Hematopoietic multipotent progenitor cell treated with erythropoietin and hydrocortisone succinate and interleukin-3 and kit ligand, for 8 days (in vitro differentiated cells): ENCODE measurements around the gene ZNF146.
"Not testable (repeated sequence)": the region's sequence is repeated elsewhere in the genome, so short reads cannot be mapped to it uniquely, and the experiment has no call there.

Source experiments
- DNase-seq: peaks from one replicate; pipeline ENCODE4 v3.0.0-alpha.2; 2015

Gene ZNF146

DNA sequence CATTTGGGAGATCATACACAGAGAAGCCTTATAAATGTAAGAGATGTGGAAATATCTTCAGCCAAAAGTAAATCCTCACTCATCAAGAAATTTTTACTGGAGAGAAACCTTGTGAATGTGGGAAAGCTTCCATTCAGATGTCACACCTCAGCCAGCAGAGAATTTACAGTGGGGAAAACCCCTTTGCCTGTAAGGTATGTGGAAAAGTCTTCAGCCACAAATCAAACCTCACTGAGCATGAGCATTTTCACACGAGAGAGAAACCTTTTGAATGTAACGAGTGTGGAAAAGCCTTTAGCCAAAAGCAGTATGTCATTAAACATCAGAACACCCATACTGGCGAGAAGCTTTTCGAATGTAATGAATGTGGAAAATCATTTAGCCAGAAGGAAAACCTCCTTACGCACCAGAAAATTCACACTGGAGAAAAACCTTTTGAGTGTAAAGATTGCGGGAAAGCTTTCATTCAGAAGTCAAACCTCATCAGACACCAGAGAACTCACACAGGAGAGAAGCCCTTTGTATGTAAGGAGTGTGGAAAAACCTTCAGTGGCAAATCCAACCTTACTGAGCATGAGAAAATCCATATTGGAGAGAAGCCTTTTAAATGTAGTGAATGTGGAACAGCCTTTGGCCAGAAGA is 21.5 kb downstream of the ZNF146 start:
- DNase-seq, result no peak

DNA sequence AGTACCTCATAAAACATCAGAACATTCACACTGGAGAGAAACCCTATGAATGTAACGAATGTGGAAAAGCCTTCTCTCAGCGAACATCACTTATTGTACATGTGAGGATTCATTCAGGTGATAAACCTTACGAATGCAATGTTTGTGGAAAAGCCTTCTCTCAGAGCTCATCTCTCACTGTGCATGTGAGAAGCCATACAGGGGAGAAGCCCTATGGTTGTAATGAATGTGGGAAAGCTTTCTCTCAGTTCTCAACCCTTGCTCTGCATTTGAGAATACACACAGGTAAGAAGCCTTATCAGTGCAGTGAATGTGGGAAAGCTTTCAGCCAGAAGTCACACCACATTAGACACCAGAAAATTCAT is 22.0 kb downstream of the ZNF146 start:
- DNase-seq, result no peak

DNA sequence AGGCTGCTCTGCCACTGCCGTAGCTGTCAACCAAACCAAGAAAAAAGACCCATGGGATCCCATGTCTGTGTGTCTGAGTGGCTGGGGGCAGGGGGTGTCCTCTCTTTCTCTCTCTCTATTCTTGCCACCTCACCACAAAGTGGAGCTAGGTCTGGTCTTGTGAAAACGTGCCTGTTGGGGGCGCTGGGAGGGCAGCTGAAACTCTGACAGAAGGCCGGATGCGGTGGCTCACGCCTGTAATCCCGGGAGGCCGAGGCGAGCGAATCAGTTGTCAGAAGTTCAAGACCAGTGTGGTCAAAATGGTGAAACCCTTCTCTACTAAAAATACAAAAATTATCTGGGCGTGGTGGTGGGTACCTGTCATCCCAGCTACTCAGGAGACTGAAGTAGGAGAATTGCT is 29.2 kb downstream of the ZNF146 start:
- DNase-seq, result no peak

DNA sequence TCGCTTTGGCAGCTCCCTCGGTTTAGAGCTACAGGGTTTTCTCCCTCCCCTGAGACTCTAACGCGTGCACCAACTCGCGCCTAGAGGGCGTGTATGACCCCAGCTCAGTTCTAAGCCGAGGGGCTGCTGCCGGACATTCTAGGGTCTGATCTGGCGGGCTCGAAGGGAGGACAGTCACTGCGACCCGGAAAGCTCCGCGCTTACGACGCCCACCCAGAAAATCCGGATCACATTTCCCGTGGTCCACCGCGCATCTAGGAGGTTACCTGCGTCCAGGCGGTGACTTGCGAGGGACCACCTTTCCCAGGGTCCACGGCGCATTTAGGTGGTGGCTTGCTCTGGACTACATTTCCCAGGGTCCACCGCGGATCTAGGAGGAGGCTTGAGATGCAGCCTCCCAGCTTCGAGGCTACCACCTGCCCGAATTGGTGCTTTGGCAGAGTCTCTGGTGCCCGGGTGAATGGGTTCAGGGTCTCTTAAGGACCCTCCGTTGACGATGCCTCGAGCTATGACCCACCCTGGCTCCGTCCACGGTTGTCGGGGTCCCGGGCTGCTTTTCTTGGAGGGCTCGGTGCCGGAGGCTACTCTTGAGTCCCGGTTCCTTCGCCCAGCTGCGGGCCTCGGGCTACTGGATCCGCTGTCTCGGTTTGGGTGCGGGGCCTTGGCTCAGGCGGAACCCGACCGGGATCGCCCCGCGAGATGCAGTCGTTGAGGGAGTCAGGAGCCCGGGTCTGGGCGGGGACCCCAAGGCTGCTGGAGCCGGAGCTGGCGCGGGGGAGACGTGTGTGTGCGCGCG is 30.5 kb downstream of the ZNF146 start:
- DNase-seq, result no peak

DNA sequence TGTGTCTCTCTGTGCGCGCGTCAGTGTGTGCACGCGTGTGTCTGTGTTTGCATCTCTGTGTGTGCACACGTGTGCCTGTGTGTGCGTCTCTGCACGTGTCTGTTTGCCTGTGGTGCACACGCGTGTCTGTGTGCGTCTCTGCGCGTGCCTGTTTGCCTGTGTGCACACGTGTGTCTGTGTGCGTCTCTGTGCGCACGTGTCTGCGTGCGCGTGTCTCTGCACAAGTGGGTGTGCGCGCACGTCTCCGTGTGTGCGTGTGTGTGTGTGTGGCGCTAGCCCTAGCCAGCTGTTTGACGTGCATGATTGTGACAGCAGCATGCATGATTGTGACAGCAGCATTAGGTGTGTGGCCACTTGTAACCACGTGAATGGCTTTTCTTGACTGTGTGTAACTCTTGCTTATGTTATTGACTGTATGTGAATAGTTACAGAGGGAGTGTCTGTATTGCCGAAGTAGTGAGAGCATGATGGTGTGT is 31.1 kb downstream of the ZNF146 start:
- DNase-seq, result no peak

DNA sequence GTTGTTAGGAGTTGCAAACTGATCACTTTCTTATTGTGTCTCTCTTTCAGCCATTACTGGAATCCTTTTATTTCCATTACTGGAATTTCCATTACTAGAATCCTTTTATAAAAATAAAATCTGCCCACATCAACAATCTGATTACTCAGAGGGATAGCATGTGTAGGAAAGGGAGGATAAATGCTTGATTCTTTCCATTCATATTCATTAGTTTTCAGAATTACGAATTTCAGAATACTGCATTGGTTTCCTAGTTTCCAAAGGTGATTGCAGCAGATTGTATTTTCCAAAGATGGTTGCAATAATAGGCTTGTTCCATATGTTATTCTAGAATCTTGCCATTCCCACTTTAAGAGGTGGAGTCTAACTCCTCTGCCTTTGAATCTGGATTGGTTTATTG is 37.1 kb downstream of the ZNF146 start:
- no peak for DNase-seq

DNA sequence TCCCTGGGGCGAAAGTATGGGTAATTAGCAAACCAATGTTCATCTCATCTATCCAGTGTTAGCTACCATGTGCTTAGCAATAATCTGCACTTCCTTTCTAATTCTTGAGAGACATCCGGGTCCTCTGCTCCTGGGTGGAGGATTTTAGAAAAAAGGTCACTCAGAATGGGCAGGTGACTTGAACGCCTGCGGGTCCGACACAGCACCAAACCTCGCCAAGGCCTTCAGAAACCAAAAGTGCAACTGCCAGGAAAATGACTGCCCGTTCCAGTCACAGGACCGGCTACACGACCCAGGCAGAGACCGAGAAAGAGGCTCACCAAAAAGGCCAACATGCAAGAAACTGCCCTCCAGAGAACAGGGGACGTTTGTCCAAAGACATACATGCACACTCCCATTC is 39.9 kb downstream of the ZNF146 start:
- no peak for DNase-seq

DNA sequence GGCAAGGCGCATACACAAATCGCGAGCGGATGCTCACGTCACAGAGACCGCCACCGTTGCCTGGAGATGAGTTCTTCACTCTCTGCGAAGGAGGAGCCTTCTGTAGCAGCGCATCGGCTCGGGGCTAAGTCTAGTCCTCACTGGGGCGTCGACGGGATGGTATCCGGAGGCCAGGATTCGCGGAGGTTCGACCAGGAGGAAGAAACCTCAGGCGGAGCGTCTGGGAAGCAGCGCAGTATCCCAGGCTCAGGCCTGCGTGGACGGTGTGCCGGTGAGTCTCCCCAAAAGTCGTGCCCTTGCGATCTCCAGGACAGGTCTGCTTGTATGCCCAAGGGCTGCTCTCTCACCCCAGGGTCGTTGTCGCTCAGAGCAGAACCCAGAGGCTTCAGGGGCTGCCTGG is 40.4 kb downstream of the ZNF146 start:
- DNase-seq, result no peak

DNA sequence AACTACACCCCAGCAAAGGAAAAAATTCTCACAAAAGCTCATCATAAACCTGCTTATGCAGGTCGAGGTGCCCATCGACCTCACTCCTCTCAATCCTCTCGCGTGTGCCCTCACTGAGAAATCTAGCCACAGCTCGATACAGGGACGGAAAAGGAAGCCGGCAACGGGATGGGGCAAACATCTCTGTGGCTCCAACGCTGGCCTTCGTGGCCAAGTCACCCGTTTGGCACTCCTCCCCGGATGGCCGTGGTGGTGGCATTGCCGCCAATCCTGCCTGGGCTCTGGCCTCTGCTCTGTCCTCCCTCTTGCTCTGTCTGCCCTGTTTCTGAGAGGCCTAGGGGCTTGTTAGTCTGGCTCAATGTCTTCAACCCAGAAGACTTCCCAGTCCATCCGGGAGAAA is 41.2 kb downstream of the ZNF146 start:
- no peak for DNase-seq

DNA sequence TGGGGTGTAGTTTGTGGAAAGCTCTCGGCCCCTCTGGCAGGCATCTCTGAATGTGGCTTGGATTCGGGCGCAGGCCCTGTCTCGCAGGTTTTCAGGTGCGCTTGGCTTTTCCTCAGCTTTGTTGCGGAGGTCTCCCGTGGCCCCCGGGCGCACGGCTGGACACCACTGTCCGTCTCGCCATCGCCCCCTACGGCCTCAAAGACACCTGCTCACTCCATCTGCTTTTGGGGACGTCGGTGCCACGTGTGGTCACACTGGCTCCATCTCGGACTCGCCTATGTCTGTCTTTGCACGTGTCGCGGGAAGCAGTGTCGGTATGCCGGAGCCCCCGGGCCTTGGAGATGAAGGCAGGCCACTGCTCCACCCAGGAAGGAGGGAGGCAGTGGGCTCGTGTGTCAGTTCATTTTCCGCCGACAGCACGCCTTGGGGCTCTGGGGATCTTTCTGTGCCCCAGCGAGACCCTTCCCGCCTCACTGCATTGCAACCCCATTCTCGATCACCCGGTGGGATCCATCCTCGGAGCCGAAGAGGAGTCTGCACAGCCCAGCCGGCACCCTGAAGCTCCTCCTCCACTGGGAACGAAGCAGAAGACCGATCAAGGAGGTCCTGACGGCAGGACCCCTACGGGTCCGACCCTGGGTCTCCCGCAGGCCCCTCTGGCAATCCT is 42.1 kb downstream of the ZNF146 start:
- no peak for DNase-seq

DNA sequence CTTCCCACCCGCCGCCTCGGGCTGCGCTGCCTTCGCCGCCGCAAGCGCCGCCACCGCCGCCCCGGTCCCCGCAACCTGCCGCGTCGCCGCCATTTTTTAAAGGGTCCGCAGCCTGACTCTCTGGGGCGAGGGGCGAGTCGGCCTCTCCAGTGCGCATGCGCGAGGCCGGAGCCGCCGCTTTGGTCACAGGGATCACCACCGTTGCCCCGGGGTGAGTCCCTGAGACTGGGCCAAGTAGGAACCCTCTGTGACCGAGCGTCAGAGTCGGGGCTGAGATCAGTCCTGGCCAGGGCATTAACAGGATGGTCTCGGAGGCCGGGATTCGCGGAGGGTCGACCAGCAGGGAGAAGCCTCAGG is 42.6 kb downstream of the ZNF146 start:
- DNase-seq, result no peak

DNA sequence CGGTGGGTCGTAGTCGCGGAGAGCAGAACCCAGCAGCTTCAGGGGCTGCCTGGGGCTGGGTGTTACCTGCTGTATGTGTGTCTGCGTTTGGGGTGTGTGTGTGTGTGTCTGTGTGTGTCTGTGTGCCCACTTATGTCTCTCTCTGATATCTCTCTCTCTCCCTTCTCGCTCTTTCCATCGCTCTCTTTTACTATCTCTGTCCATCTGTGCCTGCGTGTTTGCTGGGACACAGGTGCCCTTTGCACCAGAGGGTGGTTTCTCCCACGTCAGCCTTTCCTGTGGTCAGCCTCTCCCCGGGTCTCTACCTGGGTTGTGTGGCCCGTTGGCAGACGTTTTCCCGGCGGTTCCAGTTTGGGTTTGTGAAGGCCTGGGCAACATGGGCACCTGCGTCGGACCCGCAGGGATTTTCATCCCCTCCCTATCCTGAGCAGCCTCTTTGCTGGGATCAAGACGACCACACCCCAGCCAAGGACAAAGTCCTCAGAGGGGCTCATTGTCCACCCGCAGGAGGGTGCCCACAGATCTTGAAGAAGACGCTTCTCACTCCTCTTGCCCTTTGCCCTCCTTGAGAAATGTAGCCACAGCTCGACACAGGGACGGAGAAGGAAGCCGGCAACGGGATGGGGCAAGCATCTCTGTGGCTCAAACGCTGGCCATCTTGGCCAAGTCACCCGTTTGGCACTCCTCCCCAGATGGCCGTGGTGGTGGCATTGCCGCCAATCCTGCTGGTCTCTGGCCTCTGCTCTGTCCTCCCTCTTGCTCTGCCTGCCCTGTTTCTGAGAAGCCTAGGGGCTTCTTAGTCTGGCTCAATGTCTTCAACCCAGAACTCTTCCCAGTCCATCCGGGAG is 43.3 kb downstream of the ZNF146 start:
- DNase-seq, result no peak

DNA sequence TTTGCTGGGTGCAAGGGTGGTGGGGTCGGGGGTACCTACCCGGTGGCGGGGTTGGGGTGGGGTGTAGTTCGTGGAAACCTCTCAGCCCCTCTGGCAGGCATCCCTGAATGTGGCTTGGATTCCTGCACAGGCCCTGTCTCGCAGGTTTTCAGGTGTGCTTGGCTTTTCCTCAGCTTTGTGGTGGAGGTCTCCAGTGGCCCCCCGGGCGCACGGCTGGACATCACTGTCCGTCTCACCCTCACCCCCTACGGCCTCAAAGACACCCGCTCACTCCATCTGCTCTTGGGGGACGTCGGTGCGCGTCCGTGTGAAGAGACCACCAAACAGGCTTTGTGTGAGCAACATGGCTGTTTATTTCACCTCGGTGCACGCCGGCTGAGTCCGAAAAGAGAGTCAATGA is 44.3 kb downstream of the ZNF146 start:
- DNase-seq, result no peak

DNA sequence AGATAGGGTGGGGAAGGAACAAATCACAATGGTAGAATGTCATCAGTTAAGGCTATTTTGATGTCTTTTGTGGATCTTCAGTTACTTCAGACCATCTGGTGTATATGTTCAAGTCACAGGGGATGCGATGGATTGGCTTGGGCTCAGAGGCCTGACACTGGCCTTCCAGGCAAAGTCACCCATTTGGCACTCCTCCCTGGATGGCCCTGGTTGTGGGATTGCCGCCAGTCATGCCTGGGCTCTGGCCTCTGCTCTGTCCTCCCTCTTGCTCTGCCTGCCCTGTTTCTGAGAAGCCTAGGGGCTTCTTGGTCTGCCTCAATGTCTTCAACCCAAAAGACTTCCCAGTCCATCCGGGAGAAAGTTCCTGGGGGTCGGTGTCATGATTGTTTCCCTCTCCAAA is 50.2 kb downstream of the ZNF146 start:
- no peak for DNase-seq

DNA sequence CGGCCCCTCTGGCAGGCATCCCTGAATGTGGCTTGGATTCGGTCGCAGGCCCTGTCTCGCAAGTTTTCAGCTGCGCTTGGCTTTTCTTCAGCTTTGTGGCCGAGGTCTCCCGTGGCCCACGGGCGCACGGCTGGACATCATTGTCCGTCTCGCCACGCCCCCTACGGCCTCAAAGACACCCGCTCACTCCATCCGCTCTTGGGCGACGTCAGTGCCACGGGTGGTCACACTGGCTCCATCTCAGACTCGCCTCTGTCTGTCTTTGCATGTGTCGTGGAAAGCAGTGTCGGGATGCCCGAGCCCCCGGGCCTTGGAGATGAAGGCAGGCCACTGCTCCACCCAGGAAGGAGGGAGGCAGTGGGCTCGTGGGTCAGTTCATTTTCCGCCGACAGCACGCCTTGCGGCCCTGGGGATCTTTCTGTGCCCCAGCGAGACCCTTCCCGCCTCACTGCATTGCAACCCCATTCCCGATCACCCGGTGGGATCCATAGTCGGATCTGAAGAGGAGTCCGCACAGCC is 51.0 kb downstream of the ZNF146 start:
- no peak for DNase-seq

DNA sequence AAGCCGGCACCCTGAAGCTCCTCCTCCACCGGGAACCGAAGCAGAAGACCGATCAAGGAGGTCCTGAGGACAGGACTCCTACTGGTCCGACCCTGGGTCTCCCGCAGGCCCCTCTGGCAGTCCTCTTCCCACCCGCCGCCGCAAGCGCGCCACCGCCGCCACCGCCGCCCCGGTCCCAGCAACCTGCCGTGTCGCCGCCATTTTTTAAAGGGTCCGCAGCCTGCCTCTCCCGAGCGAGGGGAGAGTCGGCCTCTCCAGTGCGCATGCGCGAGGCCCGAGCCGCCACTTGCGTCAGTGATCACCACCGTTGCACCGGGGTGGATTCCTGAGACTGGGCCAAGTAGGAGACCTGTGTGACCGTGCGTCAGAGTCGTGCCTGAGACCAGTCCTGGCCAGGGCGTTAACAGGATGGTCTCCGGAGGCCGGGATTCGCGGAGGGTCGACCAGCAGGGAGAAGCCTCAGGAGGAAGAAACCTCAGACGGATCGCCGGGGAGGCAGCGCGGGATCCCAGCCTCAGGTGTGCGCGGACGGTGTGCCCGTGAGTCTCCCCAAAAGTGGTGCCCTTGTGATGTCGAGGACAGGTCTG is 51.6 kb downstream of the ZNF146 start:
- DNase-seq, result no peak

DNA sequence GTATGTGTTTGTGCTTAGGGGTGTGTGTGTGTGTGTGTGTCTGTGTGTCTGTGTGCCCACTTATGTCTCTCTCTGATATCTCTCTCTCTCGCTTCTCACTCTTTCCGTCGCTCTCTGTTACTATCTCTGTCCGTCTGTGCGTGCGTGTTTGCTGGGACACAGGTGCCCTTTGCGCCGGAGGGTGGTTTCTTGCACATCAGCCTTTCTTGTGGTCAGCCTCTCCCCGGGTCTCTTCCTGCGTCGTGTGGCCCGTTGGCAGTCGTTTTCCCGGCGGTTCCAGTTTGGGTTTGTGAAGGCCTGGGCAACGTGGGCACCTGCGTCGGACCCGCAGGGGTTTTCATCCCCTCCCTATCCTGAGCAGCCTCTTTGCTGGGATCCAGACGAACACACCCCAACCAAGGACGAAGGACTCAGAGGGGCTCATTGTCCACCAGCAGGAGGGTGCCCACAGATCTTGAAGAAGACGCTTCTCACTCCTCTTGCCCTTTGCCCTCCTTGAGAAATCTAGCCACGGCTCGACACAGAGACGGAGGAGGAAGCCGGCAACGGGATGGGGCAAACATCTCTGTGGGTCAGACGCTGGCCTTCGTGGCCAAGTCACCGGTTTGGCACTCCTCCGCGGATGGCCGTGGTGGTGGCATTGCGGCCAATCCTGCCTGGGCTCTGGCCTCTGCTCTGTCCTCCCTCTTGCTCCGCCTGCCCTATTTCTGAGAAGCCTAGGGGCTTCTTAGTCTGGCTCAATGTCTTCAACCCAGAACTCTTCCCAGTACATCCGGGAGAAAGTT is 52.3 kb downstream of the ZNF146 start:
- DNase-seq, result no peak

DNA sequence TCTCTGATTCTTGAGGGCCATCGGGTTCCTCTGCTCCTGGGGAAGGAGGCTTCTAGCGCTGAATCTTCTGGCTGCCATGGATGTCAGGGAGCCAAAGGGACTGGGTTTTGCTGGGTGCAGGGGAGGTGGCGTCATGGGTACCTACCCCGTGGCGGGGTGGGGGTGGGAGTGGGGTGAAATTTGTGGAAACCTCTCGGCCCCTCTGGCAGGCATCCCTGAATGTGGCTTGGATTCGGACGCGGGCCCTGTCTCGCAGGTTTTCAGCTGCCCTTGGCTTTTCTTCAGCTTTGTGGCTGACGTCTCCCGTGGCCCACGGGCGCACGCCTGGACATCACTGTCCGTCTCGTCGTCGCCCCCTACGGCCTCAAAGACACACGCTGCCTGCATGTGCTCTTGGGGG is 53.2 kb downstream of the ZNF146 start:
- not testable (repeated sequence) for DNase-seq

DNA sequence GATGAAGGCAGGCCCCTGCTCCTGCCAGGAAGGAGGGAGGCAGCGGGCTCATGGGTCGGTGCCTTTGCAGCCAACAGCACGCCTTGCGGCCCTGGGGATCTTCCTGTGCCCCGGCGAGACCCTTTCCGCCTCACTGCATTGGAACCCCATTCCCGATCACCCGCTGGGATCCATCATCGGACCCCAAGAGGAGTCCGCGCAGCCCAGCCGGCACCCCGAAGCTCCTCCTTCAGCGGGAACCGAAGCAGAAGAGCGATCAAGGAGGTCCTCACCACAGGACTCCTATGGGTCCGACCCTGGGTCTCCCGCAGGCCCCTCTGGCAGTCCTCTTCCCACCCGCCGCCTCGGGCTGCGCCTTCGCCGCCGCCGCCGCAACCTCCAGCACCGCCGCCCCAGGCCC is 53.7 kb downstream of the ZNF146 start:
- DNase-seq, result not testable (repeated sequence)

DNA sequence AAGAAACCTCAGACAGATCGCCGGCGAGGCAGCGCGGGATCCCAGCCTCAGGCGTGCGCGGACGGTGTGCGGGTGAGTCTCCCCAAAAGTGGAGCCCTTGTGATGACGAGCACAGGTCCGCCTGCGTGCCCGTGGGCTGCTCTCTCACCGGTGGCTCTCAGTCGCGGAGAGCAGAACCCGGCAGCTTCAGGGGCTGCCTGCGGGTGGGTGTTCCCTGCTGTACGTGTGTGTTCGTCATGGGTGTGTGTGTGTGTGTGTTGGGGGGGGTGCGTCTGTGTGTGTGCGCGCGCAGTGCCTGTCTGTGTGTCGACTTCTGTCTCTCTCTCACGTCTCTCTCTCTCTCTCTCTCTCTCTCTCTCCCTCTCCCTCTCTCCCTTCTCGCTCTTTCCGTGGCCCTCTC is 54.4 kb downstream of the ZNF146 start:
- DNase-seq, result not testable (repeated sequence)
